ENCODE results near the gene PDE6D.

- TF ChIP-seq ZNF26 (tag by site-specific recombination; IDR thresholded peaks at IDR 0.05) (no peak), PBX3 (CRISPR knock-in tag; IDR thresholded peaks at IDR 0.05) (peak; percentile 97), ZNF433 (tag by site-specific recombination; IDR thresholded peaks at IDR 0.05; ENCODE audit: low read depth) (no peak), CTCF (tag by site-specific recombination; IDR thresholded peaks at IDR 0.05) (peak; percentile 100), TCF7L2 (IDR thresholded peaks at IDR 0.05; ENCODE audit: borderline replicate concordance, low read depth, low read length) (no peak), ZNF776 (tag by site-specific recombination; IDR thresholded peaks at IDR 0.05; ENCODE audit: borderline replicate concordance) (no peak), MZF1 (tag by site-specific recombination; IDR thresholded peaks at IDR 0.05; ENCODE audit: borderline replicate concordance) (peak; percentile 58), MYNN (tag by site-specific recombination; IDR thresholded peaks at IDR 0.05; ENCODE audit: borderline replicate concordance) (no peak), ZBTB44 (tag by site-specific recombination; IDR thresholded peaks at IDR 0.05) (no peak), PRDM2 (tag by site-specific recombination; IDR thresholded peaks at IDR 0.05; ENCODE audit: borderline replicate concordance) (no peak), ZFHX2 (tag by site-specific recombination; conservative IDR thresholded peaks at IDR 0.05) (peak; percentile 38)
Measured at GRCh38 chr2:231706731-231707624, 74.1 kb downstream of the PDE6D start.

All from HEK293 (cell line).